GM18498 (cell line): Measurements from ENCODE around the gene CNTROB.

Source experiments
- ATAC-seq: cut with Tn5 transposase; IDR thresholded peaks from one replicate; pipeline ENCODE4 v1.9.1; 2021; ENCODE audit warnings: mild to moderate bottlenecking, moderate library complexity; ENCODE audit not compliant: unreplicated experiment

CNTROB gene

DNA sequence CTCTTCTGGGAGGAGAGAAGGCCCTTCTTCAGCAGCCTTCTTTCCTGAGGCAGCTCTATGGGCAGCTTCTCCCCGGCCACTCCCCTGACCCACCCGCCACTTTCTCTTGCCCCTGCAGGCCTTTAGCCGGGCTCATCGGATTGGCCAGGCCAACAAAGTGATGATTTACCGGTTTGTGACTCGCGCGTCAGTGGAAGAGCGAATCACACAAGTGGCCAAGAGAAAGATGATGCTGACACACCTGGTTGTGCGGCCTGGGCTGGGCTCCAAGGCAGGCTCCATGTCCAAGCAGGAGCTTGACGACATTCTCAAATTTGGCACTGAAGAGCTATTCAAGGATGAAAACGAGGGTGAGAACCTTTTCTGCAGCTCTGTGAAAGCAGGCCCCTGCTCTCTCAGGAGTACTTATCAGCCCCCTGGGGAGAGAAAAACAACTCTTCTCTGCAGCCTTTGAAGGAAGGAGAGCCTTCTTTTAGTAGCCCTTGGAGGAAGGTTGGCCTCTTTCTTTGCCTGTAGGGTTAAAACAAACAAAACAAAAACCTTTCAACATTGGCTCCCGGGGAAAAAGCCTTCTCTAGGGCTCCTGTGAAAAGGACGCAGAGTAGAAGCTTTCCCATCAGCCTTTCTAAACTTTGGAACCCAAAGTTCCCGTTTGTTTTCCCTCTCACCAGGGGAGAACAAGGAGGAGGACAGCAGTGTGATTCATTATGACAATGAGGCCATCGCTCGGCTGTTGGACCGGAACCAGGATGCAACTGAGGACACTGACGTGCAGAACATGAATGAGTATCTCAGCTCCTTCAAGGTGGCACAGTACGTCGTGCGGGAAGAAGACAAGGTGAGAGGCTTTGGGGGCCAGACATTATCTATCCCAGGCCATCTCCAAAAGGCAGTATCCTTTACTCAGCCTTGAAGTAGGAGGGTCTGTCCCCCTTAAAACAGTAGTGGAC lies 28.6 kb upstream of the CNTROB start:
- ATAC-seq, result no peak

DNA sequence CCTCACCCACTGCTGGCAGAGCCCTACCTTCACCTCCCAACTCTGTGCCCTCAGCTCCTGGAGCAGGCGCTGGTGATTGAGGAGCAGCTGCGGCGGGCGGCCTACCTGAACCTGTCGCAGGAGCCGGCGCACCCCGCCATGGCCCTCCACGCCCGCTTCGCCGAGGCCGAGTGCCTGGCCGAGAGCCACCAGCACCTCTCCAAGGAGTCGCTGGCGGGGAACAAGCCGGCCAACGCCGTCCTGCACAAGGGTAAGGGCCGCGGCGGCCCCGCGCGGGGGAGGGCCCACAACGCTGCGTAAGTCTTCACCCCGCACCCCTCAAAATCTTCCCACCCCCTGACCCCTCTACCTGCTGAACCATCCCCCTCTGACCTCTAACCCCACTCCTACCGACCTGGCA lies 22.9 kb upstream of the CNTROB start:
- no peak for ATAC-seq

DNA sequence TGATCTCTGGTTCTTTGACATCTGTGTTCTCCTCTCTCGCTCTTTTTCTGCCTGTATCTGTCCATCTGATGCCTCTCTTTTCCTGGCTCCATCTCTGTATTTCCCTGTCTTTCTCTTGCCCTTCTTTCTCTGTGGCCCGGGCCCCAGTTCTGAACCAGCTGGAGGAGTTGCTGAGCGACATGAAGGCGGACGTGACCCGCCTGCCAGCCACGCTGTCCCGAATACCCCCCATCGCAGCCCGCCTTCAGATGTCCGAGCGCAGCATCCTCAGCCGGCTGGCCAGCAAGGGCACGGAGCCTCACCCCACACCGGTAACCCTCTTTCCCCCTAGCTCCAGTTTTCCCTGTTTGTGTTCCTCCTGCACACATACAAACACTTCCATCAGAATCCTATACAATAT lies 21.7 kb upstream of the CNTROB start:
- no peak for ATAC-seq

DNA sequence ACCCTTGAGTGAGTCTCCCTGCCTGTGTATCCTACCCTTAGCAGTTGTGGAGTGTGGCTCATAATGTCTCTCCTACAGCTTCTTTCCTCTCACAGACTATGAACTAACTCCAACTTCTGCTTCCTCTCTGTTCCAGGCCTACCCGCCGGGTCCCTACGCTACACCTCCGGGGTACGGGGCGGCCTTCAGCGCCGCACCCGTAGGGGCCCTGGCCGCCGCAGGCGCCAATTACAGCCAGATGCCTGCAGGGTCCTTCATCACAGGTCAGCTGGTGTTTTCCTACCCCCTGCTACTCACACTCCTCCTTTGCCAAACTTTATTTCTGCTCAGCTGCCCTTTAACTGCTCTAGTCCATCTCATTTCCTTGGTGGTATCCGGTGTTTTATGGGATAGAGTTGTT lies 21.3 kb upstream of the CNTROB start:
- no peak for ATAC-seq

DNA sequence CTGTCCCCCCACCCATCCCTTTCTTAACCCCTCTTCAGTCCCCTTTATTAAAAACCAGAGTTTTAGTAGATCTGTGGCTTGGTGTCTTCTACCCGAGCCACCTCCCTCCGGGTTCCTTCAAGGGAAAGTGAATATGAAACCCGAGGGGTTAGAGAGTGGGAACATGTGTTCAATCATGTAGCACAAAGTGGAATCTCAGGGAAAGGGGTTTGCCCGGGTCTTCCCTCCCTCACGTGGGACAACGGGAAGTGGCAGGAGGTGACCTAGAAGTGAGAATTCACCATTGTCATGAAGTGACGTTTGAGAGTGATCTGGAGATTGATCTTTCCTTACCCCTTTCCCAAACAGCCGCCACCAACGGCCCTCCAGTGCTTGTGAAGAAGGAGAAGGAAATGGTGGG lies 20.9 kb upstream of the CNTROB start:
- ATAC-seq, result no peak

DNA sequence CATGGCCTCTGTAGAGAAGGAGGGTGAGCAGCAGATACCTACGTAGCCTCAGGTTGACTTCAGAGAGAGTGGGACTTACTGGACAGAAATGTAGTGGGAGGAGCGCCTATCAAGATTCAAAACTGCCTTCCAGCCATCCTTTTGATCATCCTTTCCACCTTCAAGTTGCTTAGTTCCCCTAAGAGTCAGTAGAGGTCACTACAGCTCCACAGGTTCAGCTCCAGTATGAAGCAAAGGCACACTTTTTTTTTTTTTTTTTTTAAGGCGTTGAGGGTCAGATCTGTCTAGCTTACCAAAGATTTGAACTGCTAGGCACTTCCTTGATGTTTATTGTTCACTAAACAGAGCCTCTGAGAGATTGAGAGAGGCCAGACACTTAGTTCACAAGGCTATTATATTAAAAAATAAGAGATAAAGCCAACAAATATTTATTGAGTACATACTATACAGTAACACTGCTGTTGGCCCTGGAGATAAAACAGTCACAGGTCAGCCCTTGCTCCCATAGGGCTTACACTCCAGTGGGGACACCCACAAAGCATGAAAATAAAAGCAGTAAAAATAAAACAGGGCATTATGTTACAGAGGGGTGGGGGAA lies 19.0 kb upstream of the CNTROB start:
- no peak for ATAC-seq

DNA sequence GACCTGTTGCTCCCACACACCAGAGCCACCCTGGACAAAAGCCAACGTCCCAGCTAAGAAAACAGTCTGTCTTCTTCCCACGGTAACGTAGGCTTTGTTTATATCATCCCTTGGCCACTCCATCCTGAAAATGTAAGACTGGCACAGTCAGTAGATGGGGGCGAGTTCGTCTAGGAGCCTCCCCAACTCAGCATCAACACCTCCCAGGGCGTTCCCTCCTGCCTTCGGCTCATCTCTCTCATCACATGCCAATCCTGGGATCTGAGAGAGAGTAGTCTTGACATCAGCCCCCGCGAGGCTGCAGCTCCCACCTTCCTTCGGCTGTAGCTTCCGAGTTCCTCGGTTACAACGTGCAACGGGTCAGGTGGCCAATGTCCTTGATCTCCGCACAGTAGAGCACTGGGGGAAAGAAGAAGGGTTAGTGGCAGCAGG lies 16.8 kb upstream of the CNTROB start:
- ATAC-seq, result no peak

DNA sequence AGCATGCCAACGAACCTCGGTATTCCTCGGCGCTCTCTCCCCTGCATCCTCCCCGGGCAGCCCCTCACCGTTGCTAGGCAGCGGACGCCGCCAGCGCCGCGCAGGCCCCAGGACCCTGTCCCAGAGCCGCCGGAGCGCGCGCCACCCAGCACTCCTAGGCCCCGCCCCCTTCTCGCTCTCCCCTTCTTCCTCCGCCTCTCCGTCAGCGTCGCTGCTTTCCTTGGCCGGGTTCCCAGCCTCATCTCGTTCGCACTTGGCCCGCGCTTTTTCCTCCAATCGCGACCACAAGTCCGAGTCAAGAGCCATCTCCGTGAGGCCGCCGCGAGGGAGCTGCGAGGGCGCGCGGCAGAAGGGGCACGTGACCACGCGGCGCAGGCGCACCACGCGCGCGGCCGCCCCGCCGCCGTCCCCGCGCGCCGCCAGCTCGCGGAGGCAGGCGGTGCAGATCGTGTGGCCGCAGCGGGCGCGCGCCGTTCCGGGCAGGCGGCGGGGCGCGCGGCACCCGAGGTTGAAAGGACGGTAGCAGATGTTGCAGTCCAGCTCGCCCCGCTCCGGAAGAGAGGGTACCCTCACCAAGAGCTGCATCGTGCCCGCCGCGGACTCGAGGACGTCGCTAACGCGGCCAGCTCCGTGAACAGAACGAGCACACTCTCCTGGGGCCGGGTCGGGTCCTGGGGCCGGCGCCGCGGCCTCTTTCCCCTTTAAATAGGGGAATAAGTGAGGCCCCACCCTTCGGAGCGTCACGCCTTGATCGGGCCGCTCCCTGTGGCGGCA lies 16.2 kb upstream of the CNTROB start, which contains the start of gene RNF227:
Gene RNF227, minus strand, starts transcription at position 679 of the 774 bp plus-strand sequence. Its CDS starts 94 bp downstream, at position 585.
- ATAC-seq, result peak; percentile 74

DNA sequence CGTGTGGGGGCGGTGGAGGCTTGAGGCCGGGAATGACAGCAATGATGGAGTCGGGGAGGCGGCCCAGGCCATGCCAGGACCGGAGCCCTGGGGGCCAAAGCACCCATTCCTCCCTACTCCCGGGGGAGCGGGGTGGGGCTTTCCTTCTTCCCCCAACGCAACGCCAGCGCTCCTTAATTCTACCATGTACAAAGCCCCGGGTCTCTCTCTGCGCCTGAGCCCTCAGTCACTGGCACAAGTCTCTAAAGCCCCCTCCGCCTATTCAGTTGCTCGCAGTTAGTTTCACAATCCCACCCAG lies 15.7 kb upstream of the CNTROB start:
- no peak for ATAC-seq

DNA sequence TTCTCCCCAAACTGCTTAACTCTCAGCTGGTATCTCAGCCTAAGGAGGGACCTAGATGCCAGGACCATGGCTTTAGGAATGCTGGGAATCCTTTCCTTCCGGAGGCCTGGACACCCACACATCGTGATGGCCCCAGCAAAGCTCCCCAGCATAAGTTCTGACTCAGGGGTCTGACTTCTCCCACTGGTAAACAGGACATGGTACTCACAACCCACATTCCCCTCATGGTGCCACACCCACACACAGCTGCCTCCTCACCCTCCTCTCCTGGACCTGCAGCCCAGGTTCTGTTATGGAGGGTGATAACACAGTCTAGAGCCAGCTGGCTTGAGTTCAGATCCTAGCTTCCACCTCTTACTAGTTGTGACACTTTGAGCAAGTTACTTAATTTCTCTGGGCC lies 15.2 kb upstream of the CNTROB start:
- no peak for ATAC-seq

DNA sequence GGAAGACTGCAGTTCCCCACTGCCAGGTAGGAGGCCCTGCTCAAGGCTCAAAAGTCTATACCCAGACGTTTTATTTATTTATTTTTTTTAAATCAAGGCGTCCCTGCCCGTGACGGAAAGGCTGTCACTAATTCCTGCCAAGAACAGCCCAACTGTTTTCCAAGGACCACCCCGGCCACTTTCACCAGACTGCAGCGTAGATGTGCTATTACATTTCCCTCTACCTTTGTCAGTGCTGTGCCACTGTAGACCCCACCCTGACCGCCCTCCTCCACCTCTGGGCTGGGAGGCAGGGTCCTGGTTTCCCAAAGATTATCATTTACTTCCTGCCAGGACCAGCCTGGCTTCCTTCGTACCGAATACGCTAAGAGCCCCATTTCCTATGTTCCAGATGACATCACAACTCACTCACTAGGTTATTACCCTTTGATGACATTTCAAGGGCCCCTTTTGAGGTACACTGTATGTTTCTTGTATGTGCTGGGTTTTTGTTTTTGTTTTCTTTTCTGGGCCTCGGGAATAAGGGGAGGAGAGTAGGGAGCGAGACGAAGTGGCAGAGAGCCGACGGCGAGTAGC lies 9.6 kb upstream of the CNTROB start:
- no peak for ATAC-seq

DNA sequence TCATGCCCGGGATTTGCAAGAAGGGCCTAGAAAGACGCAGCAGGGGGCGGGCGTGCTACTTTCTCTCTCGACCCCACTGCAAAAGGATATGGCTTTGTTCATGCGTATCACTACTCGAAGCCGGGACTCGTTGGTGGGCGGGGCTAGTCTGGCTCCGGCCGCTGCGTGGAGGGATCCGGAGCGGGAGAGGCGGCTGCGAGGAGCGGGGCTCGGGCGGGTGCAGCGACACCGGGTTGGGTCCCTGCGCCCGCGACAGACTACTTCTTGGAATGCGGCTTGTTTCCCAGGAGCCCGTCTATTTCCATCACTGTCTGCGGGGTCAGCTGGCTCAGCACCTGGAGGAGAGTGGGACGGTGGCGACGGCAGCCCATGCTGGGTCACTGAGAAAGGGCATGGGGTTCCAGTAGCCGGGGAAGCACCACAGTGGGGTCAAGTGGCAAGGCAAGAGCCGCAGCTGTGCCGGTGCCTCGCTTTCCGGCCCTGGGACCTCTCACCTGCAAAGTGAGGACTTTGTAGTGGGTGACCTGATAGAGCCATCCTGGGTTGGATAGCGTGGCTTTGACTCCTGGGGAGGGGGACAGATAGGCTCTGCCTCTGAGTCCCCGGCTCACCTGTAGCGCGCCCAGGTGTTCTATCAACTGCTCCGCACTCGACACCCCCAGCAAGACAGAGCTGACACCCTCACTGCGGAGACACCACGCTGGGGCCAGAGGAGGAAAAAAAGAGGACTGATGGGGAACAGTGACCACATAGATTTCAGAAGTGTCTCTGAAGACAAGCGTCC lies 9.0 kb upstream of the CNTROB start:
- peak; percentile 51 for ATAC-seq

DNA sequence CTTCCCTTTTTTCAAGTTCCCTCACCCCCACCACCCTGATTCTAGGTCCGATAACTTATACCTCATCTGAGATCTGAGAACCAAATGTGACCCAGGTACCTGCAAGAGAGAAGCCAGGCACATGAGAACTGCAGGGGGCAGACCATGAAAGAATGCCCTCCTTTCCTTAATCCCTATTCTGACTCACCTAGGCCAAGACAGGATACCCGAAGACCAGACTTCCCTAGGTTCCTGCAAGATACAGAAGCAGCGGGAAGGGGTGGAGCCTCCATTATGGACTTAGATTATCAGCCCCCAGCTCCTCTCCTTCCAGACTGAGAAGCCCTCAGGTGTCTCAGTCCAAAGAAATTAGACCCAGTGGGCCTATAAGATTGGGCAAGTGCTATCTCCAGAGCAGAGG lies 4.4 kb upstream of the CNTROB start:
- ATAC-seq, result no peak

DNA sequence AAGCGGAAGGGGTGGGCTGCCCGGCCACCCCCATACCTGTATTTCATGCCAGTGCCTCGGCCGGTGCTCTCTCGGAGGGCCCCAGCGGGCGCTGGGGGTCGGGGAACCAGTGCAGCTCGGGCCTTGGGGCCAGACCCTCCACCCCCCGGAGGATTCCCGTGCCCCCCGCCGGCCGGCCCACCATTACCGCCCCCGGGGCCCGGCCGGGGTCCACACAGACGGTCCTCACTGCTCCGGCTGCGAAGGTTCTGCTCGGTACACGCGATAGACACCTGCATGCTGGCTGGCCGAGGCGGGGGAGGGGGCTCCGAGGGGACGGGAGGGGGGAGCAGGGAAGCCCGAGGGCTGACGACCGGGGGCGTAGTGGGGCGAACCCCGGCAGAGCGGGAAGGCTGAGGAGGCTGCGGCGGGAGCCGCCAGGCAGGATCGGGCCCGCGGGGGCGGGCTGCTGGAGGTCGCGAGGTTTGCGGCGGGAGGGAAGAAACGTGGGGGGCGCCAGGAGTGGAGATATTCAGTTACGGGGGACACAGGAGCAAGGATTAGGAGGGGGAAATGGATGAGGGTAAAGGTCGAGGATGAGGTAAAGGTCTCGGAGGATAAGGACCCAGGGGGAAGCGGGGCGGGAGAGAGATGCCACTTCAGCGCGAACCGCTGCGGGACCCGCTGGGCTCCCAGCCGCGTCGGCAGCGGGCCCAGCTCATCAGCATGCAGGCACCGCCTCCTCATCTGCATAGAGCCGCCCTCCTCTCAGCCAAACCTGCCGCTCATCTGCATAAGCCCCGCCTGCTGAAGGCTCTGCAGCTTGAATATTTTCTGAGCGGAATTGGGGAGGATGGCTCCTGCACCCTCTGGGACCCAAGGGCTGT lies 2.6 kb upstream of the CNTROB start, which contains the start of gene KCNAB3:
Gene KCNAB3, minus strand, starts transcription at position 699 of the 866 bp plus-strand sequence. Its CDS starts 421 bp downstream, at position 278.
- no peak for ATAC-seq

DNA sequence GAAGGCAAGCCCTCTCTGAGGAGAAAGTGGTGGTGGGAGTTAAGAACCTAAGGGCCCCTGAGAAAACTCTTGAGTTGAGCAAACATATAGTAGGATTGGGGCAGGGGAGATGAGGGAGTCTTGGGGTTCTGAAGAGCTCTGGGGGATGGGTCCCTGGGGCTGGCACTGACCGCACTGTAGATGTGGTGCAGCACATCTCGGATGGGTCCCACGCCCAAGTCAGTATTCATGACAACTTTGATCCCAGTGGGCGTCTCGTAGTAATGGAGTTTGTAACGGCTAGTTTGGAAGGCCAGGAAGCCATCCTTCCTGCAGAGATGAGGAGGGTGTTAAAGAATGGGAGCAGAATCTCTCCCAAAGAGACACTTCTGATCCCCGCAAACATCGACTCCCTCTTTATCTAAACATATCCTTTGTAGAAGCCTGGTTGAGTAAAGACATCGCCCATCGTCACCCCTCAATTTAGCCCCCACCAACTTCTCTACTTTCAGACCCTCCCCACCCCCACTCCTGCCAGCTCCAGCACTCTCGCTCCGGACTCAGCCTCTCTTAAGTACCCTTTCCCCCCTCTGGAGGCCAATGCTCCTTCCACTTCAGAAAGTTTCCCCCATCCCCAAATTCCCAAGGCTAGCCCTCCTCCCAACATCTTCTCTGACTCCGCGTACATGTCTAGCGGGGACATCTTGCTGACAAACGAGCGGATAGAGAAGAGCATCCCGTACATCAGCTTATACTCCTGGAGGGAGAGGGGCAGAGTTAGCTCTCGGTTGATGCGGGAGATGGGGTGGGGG lies 970 bp upstream of the CNTROB start:
- ATAC-seq, result no peak

DNA sequence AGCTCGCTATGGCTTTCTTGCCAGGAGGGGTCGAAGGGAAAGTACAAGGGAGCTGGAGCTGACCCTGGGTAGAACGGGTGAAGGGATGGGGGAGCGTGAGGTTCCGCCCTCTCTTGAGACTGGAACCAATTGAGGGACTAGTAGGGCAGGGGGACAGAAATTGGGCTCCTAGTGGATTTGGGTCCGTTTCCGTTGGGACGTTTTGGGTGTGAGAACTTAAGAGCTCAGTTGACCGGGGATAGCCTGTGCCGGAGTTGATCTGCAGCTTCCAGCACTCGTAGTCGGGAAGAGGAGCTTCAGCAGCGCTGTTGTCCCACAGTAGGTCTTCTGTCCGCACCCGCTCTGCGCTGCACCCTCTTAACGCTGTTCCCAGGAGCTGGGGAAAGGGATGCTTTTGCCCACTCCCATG lies 481 bp downstream of the CNTROB start:
- peak; percentile 6 for ATAC-seq

DNA sequence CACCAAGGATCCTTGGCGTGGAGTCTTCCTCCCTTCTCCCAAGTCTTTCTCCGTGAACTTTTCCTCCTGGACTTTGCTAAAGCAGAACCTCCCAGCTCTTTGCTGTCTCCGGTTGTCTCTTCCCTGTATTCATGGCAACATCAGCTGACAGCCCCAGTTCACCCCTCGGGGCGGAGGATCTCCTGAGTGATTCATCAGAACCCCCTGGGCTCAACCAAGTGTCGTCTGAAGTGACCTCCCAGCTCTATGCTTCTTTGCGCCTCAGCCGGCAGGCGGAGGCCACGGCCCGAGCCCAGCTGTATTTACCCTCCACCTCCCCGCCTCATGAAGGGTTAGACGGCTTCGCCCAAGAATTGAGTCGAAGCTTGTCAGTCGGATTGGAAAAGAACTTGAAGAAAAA lies 943 bp downstream of the CNTROB start:
- ATAC-seq, result no peak

DNA sequence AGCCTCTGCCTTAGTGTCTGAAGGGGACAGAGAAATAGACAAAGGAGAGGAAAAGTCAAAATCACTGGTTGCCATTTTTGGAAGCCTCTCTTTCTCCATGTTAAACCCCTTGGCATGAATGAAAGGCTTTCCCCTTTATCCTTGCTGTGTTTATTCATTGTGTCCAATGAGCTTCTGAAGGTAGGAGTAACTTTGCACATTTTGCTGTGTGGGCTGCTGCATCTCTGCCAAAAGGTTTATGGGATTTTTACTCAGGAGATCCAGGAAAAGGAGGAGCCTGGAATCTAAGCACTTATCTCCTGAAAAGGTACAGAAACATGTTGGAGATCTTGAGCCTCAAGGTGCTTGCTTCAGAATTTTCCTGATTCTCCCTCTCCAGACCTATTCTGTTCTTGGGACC lies 3.9 kb downstream of the CNTROB start:
- ATAC-seq, result no peak

DNA sequence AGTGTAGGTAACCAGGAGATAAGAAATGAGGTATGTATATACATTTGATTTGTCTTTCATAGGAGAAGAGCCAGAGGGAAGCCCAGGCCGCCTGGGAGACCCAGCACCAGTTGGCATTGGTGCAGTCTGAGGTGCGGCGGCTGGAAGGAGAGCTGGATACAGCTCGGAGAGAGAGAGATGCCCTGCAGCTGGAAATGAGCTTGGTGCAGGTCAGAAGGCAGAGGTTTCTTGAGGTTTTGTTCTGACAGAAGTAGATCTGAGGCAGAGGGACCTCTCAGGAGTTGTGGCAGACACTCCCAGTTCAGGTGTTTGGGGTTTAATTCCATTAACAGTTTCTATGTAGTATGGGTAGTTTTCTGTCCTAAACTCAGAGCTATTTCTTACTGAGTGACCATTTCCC lies 8.0 kb downstream of the CNTROB start:
- ATAC-seq, result no peak
